GM19463 (cell line): ENCODE measurements around the gene AIG1.
"Not testable (repeated sequence)": the region's sequence is repeated elsewhere in the genome, so short reads cannot be mapped to it uniquely, and the experiment has no call there.

Source experiments
- ATAC-seq: cut with Tn5 transposase; IDR thresholded peaks from one replicate; pipeline ENCODE4 v1.9.1; 2021; ENCODE audit warnings: mild to moderate bottlenecking, moderate library complexity; ENCODE audit not compliant: unreplicated experiment

AIG1 gene

GRCh38 chr6:143160439-143161220, 99.9 kb downstream of the AIG1 start:
- ATAC-seq, result no peak

GRCh38 chr6:143163621-143164020, 102.9 kb downstream of the AIG1 start:
- no peak for ATAC-seq

DNA sequence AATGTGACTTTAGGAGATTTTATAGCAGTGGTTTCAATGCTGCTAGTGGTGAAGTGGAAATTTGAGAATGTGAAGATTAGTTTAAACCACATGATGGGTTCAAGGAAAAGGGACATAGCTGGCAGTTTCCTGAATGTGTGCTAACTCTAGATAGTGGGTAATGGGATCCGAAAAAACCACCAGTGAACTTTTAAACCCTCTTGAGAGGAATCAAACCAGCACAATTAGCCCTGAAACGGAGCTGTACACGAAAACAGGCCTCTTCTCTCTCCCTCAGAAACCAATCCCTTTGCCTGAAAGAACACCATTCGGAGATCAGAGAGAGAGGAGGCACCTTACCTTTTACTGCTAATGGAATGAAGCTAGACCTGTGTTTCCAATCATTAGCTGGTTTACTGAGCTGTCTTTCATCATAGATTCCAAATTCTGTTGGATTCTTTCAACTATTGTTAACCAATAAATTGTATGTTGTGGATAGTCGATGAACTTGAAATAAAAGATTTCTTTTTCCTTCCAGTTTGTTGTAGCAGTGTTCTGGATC, 103.9 kb downstream of the AIG1 start:
- ATAC-seq, result no peak

DNA sequence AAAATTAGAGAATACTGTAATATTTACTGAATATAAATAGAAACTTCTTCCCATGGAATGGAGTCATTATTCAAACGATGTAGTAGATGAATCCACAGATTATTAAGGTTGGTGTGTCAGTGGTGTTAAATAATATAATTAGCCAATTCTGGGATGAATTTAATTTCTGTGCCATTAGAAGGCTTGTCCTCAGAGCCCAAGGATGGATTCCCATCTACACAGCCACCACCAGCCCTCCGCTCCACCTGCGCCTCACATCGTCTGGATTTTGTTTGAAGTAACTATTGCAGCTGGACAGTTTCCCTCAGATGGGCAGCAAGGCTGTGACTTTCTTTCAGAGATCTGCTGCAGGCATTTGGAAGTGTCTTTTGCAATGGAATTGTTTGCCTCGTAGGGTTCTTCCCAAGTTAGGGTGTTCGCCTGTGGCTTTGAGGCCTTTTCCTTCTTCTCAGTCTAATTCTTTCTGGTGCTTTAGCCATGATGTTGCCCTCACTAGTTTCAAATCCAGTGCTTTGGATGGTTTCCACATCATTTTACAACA, 104.7 kb downstream of the AIG1 start:
- ATAC-seq, result no peak

GRCh38 chr6:143166247-143166695, 105.6 kb downstream of the AIG1 start:
- no peak for ATAC-seq

- ATAC-seq, result no peak
These were observed 106.5 kb downstream of the AIG1 start for GRCh38 chr6:143167224-143167623.

GRCh38 chr6:143168396-143168816, 107.7 kb downstream of the AIG1 start:
- ATAC-seq, result not testable (repeated sequence)

GRCh38 chr6:143169440-143169839, 108.8 kb downstream of the AIG1 start:
- ATAC-seq, result no peak

- no peak for ATAC-seq
These were observed 113.8 kb downstream of the AIG1 start for GRCh38 chr6:143174516-143174915.

GRCh38 chr6:143174951-143175350, 114.3 kb downstream of the AIG1 start:
- no peak for ATAC-seq

DNA sequence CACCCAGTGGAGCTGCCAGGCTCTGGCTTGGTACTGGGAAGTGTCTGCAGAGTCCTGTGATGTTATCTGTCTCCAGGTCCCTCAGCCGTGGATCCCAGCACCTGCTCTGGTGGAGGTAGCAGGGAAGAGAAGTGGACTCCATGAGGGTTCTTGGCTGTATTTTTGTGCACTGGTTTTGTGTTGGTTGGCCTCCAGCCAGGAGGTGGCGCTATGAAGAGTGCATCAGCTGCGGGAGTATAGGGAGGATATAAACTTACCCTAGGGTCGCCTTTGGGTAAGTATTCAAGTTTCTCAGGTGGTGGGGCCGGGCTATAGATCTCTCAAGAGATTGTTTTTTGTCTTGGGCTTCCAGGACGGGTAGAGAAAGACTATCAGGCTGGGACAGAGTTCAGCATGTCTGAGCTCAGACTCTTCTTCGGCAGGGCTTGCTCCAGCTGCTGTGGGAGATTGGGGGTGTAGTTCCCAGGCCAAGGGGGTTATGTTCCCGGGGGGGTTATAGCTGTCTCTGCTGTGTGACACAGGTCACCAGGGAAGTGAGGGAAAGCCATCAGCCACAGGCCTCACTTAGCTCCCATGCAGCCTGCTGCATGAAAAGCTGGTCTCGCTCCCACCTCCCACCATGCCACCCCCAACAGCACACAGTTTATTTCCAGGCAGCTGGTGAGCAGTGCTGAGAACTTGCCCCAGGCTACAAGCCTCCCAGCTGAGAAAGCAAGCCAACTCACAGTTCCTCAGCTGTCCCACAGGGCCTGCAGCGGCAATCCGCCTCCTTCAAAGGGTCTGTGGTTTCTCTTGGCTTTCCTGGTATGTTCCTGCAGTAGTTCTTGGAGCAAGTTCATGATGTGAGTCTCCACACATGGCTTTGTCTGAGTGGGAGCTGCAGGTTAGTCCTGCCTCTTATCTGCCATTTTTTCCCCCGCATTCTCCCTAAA, 115.7 kb downstream of the AIG1 start:
- ATAC-seq, result no peak

- ATAC-seq, result no peak
These were observed 117.0 kb downstream of the AIG1 start for GRCh38 chr6:143177706-143178105.

GRCh38 chr6:143179096-143179495, 118.4 kb downstream of the AIG1 start:
- no peak for ATAC-seq

GRCh38 chr6:143179901-143180612, 119.4 kb downstream of the AIG1 start:
- no peak for ATAC-seq

DNA sequence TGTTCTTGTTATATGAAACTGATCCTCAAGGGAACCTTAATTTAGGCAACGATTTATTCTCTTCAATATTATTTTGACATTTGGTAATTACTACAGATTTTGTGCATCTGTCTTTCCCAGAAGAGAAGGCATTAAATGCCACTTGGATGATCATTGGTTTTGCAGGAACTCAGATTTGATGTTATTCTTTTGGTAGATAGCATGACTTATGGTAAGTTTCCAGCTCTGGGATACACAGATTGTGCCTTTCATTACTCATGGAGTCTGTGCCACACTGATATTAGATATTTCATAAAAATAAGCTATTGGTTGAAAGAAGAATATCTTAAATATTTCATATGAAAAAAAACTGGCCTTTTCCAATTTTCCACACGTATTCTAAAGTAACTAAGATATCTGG, 120.1 kb downstream of the AIG1 start:
- ATAC-seq, result no peak

DNA sequence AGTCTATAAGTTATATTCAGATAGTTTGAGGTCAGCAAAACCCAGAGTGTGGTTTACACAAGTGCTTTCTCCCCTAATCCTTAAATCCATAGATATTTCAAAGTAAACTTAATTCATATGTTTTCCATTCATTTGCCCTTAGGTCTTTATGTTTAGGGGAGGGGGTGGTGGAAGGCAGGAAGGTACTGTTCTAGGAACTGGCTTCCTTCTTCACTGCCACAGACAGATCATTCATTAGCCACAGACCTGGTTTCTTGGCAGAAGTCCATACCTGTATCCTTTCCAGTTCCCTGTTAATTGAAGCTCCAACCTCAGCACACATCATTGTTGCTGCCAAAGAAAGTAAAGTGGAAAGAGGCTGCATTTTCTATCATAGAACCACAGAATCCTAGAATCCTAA, 123.0 kb downstream of the AIG1 start:
- ATAC-seq, result no peak

DNA sequence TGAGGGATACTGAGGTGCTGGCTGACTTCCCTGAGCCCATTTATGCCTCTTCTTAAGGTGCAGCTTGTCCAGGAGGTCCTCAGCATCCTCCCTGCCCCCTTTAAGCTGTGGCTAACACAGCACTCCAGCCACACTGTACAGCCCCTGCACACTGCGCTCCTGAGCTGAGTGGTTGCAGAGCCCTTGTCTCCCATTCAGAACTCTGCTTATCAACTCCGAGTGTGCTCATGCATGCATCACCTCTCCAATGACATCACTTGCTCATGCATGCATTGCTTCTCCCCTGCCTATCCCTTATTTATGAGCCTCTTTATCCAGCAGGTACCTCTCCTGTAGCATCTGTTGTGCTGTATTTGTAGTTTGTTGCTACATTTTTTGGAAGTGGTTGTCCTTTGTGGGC, 124.6 kb downstream of the AIG1 start:
- no peak for ATAC-seq

DNA sequence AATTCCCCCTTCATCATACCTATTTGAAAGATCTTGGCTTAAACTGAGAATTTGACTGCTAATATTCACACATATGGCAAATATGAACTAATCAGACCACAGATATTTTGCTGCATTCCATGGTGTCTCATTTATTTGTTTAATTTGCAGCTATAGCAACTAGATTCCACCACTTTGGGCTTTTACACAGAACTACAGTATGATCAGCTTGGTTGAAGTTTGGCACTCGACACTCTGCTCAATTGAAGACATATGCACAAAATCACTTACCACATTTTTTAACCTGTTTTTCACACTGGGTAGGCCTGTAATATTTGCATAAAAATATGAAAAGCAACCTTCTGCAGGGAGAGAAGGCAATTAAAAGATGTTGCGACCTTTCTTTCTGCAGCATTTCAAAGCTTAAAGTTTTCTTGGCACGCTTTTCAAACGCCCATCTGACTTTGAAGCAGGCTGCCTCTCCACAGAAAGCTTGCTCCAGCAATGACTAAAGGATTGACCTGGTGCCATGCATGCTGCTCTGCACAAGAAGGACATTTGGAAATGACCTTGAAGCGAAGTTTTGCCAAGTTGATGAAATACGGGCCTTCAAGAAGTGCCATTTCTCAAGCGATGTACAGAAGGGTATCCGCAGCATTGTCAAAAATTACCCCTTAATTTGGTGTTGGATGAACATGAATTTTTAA, 126.7 kb downstream of the AIG1 start:
- no peak for ATAC-seq

GRCh38 chr6:143188292-143188691, 127.6 kb downstream of the AIG1 start:
- ATAC-seq, result no peak

- ATAC-seq, result no peak
These were observed 130.7 kb downstream of the AIG1 start for GRCh38 chr6:143191361-143191760.
